SKM-1 (cell line): Measurements from ENCODE around the gene CCNF.
A peak's percentile ranks its signal among the peaks of the same experiment; 100 is the strongest.

ENCODE experiments used
- DNase-seq: peaks from one replicate; lab custom pipeline; 2025; ENCODE audit not compliant: unreplicated experiment; lab: John Stamatoyannopoulos, UW

CCNF gene

DNA sequence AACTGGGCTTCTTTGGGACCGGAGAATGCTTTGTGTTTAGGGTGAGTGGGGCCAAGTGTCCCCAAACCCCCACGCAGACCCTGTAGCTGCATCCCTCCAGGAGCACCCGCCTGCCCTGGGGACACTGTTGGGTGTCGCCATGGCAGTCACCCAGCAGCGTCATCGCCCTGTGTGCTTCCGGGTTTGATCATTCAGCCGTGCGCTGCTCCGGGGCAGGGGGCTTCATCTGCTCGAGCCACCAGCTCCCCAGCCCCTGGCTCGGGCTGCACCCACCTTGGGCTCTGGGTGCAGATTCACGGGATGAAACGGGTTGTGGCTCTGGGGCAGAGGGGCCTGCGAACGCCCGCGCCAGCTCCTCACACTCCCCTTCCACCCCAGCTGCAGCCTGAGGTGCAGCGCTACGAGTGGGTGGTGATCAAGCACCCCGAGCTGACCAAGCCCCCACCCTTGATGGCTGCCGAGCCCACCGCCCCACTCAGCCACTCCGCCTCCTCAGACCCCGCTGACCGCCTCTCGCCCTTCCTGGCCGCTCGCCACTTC is 70.7 kb downstream of the CCNF start:
- no peak for DNase-seq

- no peak for DNase-seq
Observed at GRCh38 chr16:2500430-2500917, 71.2 kb downstream of the CCNF start.

- no peak for DNase-seq
Observed at GRCh38 chr16:2500918-2501750, 71.9 kb downstream of the CCNF start.

DNA sequence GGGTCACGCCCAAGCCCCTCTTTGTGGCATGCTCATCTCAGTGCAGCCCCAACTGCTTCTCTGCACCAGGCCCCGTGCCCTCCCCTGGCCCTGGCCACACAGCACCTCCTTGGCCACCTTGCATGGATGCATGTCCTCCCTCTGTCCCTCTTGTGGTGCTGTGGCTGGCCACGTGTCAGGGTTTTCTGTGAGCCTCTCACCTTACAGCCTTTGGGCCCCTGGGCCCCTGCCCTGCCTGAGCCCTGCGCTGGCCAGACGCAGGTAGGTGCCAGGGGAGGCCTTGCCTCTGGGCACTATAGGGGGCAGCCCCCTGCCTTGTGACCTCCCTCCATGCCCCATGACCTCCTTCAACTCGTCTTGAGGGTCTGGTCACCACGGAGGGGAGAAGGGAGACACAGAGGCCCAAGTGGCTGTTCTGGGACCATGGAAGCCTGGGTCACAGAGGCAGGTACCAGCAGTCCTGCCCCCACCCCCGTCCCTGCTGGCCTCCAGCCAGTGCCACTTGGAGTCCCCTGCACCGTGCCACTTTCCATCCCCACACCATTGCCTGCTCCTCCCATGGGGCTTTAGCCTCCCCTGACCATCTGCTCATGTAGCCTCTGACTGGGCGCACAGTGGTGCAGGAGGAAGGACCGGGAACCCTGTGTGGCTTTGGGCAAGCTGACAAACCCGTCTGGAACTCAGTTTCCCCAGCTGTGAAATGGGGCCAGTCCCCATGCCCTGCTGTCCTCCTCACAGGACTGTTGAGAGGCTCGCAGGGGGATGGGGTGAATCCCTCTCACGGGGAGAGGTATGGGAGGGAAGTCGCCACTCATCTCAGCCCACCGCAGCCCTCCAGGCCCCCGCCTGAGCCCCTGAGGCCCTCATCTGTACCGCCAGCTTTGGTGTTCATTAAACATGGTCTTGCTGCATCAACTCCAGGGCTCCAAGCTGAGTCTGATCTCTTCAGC is 73.0 kb downstream of the CCNF start:
- DNase-seq, result no peak

GRCh38 chr16:2505695-2506094 is 76.4 kb downstream of the CCNF start:
- no peak for DNase-seq

DNA sequence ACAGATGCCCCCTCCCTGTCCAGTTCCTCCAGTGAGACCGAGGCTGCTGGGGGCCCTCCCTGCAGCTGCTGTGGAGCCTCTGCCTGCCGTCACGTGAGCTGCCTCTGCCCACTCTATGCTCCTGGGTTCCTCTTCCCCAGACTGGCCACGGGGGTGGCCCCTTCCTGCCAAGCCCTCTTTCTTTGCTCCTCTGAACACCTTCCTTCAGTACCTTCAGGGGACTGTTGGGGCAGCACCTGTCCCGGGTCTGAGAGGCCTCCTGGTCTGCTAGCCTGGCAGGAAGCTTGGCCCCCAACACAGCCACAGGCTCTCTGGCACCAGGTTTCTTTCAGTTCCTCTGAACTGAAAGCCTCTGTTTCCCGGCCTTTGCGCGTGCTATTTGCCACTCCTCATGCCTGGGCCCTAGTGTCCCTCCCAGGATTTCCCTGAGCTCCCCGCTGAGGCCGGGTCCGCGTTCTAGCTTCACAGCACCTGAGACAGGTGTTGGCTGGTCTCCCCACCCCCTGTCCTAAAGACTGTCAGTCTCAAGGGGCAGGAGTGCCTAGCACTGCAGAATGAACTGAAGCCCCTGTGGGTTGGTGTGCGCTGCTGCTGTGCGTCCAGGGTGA is 77.9 kb downstream of the CCNF start:
- peak; percentile 22 for DNase-seq

DNA sequence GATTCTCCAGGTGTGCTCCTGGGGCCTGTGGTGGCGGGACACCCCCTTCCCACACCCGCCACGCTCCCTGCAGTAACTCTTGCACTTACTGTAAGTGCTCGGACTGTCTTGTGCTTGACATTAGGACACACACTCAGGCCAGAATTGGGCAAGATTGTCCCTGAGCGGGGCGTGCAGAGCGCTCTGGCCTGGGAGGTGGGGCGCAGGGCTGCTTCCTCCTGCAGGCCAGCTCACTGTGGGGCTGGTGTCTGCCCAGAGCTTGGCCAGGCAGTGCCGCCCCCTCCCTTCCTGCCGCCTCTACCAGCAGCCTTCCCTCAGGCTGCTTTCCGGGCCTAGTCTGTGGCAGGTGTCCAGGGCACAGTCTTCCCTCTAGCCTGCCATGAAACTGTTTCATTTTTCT is 78.4 kb downstream of the CCNF start:
- peak; percentile 45 for DNase-seq
